Caco-2 (cell line): ENCODE data around the gene PAXIP1. TPM values are rescaled to one million over a fixed set of nuclear protein-coding genes. Genes with fewer than 3 reads are reported as not detected.

Experiments used
- BruUV-seq: library from RNA; stranded (reverse); fragments of 400-500 nt; replicated peaks from 2 replicates; lab custom pipeline; 2021; lab: Mats Ljungman, UMichigan
- CTCF ChIA-PET: fragments of 300-600 bp; sonication (Branson Sonifier 250); formaldehyde crosslinking; loops from one replicate; lab custom pipeline; 2022; ENCODE audit warnings: antibody characterized with exemption; lab: Charles Lee
- POLR2A ChIA-PET: fragments of 300-600 bp; sonication (Branson Sonifier 250); formaldehyde crosslinking; loops from one replicate; lab custom pipeline; 2022; ENCODE audit warnings: antibody characterized with exemption; lab: Charles Lee
- DNase-seq, 2 experiments: peaks; one replicate each; pipeline versions ENCODE4 v3.0.0 to v3.0.0-alpha.2; 2020 to 2022
- H3K27me3 ChIP-seq: replicated peaks from 2 replicates; pipeline ENCODE4 v1.6.0; 2011; ENCODE audit warnings: low read length; ENCODE audit not compliant: control insufficient read depth, insufficient read depth
- H3K36me3 ChIP-seq: 2 replicates; pipeline ENCODE4 v1.5.1; 2011; ENCODE audit warnings: low read length; ENCODE audit not compliant: control insufficient read depth, insufficient read depth
- H3K4me1 ChIP-seq: fragments of 250-450 bp; sonication (Bioruptor Pico); 2 replicates; pipeline ENCODE4 v1.5.1; 2020; ENCODE audit warnings: mild to moderate bottlenecking
- H3K4me3 ChIP-seq: 2 replicates; pipeline ENCODE4 v1.5.1; 2011; ENCODE audit warnings: low read depth, mild to moderate bottlenecking, control low read depth, low read length
- H3K9me3 ChIP-seq: fragments of 250-450 bp; sonication (Bioruptor Pico); 2 replicates; pipeline ENCODE4 v1.5.1; 2020; ENCODE audit warnings: mild to moderate bottlenecking, moderate library complexity
- H3K27ac Mint-ChIP-seq: one replicate; pipeline ENCODE4 v1.8.0; 2022; ENCODE audit warnings: mixed read lengths; ENCODE audit not compliant: unreplicated experiment
- H3K27me3 Mint-ChIP-seq: one replicate; pipeline ENCODE4 v1.8.0; 2022; ENCODE audit warnings: mixed read lengths; ENCODE audit not compliant: insufficient read depth, unreplicated experiment
- H3K36me3 Mint-ChIP-seq: one replicate; pipeline ENCODE4 v1.8.0; 2022; ENCODE audit warnings: mild to moderate bottlenecking, mixed read lengths; ENCODE audit not compliant: insufficient read depth, unreplicated experiment
- H3K4me1 Mint-ChIP-seq: one replicate; pipeline ENCODE4 v1.8.0; 2022; ENCODE audit warnings: low read depth, mixed read lengths; ENCODE audit not compliant: unreplicated experiment
- H3K4me3 Mint-ChIP-seq: one replicate; pipeline ENCODE4 v1.8.0; 2022; ENCODE audit warnings: mild to moderate bottlenecking, moderate library complexity, mixed read lengths; ENCODE audit not compliant: unreplicated experiment
- H3K9me3 Mint-ChIP-seq: one replicate; pipeline ENCODE4 v1.8.0; 2022; ENCODE audit warnings: mixed read lengths; ENCODE audit not compliant: unreplicated experiment
- intact Hi-C: fragments of 100-400 bp; cut with micrococcal nuclease; formaldehyde crosslinking; loops from one replicate; pipeline ENCODE4 v1.10.0; 2022; ENCODE audit not compliant: unreplicated experiment
- total RNA-seq: library from RNA; stranded (reverse); gene quantifications from 2 replicates; pipeline ENCODE4 v1.2.3, GENCODE V29; 2022
- TF ChIP-seq, protein P1 (sequence below), 2 experiments: fragments of 200-600 bp in 1 of 2; IDR thresholded peaks; 1 replicate in 1 of 2; 2 replicates in 1 of 2; pipeline versions ENCODE4 v1.5.1 to v1.8.0; 2011 to 2022; ENCODE audit warnings: antibody characterized with exemption in 1 of 2, control low read depth in 1 of 2, inconsistent platforms in 1 of 2, low read depth in 1 of 2, low read length in 1 of 2, mild to moderate bottlenecking in 1 of 2, moderate library complexity in 1 of 2; ENCODE audit not compliant: insufficient read depth in 1 of 2, severe bottlenecking in 1 of 2, unreplicated experiment in 1 of 2

The PAXIP1 gene
- total RNA-seq, 1 experiment from 2014 or later, result 31.5 TPM

DNA sequence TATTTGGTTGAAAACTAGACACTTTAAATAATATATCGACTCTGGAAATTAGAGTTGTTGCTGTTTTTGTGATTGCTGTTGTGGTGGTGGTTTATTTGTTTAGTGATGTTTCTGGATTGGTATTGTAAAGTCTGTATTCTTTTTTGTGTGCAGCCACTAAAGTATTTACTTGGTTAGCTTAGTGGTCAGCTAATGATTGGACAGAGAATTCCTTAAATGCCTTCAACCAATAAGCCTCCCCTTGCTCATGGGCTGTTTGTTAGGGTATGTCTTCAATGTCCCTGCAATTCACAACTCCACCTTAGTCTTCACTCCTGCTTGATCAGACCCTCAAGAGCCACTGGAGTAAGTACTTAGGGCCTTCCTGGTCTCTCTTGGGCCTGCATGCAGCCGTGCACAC, 71.0 kb downstream of the PAXIP1 start:
- peaks cover 6% of the 10 kb centered on the region for H3K36me3 Mint-ChIP-seq
- H3K27me3 Mint-ChIP-seq, result no peaks in the 10 kb centered on the region
- no TSS peak for BruUV-seq
- Histone ChIP-seq H3K27me3 (no peaks in the 10 kb centered on the region), H3K9me3 (peaks cover 28% of the 10 kb centered on the region), H3K4me3 (no peak overlapping the region), H3K36me3 (no peaks in the 10 kb centered on the region), H3K4me1 (no peaks in the 10 kb centered on the region)
- no peak overlapping the region for H3K27ac Mint-ChIP-seq
- POLR2A ChIA-PET, result no interaction called here
- H3K4me3 Mint-ChIP-seq, result no peak overlapping the region
- no peaks in the 10 kb centered on the region for H3K4me1 Mint-ChIP-seq
- no peak for DNase-seq
- CTCF ChIA-PET, result no interaction called here
- TF ChIP-seq, protein P1, sequence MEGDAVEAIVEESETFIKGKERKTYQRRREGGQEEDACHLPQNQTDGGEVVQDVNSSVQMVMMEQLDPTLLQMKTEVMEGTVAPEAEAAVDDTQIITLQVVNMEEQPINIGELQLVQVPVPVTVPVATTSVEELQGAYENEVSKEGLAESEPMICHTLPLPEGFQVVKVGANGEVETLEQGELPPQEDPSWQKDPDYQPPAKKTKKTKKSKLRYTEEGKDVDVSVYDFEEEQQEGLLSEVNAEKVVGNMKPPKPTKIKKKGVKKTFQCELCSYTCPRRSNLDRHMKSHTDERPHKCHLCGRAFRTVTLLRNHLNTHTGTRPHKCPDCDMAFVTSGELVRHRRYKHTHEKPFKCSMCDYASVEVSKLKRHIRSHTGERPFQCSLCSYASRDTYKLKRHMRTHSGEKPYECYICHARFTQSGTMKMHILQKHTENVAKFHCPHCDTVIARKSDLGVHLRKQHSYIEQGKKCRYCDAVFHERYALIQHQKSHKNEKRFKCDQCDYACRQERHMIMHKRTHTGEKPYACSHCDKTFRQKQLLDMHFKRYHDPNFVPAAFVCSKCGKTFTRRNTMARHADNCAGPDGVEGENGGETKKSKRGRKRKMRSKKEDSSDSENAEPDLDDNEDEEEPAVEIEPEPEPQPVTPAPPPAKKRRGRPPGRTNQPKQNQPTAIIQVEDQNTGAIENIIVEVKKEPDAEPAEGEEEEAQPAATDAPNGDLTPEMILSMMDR (IDR thresholded peaks at IDR 0.05; ENCODE audit: insufficient read depth in 1 of 2, low read depth in 1 of 2, low read length in 1 of 2, severe bottlenecking in 1 of 2, unreplicated experiment in 1 of 2), result no peak
- intact Hi-C loops, result no loop called here
- H3K9me3 Mint-ChIP-seq, result peaks cover 33% of the 10 kb centered on the region

DNA sequence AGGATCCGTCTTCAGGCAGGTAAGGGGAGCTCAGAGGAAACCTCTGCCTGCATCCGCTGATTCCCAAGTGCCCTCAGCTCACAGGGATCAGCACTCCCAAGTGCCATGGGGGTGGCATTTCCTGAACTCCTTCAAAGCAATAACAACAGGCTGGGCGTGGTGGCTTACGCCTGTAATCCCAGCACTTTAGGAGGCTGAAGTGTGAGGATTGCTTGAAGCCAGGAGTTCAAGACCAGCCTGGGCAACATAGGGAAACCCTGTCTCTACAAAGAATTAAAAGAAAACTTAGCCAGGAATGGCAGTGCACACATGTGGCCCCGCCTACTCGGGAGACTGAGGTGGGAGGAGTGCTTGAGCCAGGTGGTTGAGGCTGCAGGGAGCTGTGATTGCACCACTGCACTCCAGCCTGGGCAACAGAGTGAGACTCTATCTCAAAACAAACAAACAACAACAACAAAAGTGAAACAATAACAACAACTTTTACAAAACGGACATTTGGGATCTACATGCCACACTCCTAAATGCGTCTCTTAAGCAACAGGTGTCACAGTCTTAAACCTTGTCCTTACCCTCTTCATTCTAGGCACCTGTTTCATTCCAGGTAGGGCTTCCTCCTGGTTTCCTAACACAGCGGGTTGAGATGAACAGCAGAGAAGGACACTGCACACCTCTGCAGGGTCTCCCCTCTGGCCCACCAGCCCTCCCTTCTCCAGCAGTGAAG, 73.8 kb downstream of the PAXIP1 start:
- no peaks in the 10 kb centered on the region for H3K27me3 ChIP-seq
- intact Hi-C loops, result loop anchor here (5.0 to 10.0 kb wide), 2 partner anchors 368 to 596 kb away; partner anchors contain the start of gene INSIG1
- peak overlapping the region; percentile 70 for H3K27ac Mint-ChIP-seq
- no peaks in the 10 kb centered on the region for H3K4me1 Mint-ChIP-seq
- peaks cover 6% of the 10 kb centered on the region for H3K36me3 Mint-ChIP-seq
- H3K9me3 Mint-ChIP-seq, result peaks cover 9% of the 10 kb centered on the region
- H3K4me1 ChIP-seq, result no peaks in the 10 kb centered on the region
- TF ChIP-seq, protein P1 (IDR thresholded peaks at IDR 0.05; ENCODE audit: insufficient read depth in 1 of 2, low read depth in 1 of 2, low read length in 1 of 2, severe bottlenecking in 1 of 2, unreplicated experiment in 1 of 2), result no peak
- CTCF ChIA-PET, result interaction anchor here (0.5 to 1.5 kb wide), 3 partner anchors 12 to 15 kb away, joined by 3 to 8 read pairs (median 4); no protein-coding TSS in a partner anchor
- peak overlapping the region; percentile 38 for H3K4me3 ChIP-seq
- H3K9me3 ChIP-seq, result peaks cover 15% of the 10 kb centered on the region
- no peaks in the 10 kb centered on the region for H3K36me3 ChIP-seq
- no TSS peak for BruUV-seq
- no peak for DNase-seq
- H3K4me3 Mint-ChIP-seq, result peak overlapping the region; percentile 87
- H3K27me3 Mint-ChIP-seq, result no peaks in the 10 kb centered on the region
- POLR2A ChIA-PET, result no interaction called here

DNA sequence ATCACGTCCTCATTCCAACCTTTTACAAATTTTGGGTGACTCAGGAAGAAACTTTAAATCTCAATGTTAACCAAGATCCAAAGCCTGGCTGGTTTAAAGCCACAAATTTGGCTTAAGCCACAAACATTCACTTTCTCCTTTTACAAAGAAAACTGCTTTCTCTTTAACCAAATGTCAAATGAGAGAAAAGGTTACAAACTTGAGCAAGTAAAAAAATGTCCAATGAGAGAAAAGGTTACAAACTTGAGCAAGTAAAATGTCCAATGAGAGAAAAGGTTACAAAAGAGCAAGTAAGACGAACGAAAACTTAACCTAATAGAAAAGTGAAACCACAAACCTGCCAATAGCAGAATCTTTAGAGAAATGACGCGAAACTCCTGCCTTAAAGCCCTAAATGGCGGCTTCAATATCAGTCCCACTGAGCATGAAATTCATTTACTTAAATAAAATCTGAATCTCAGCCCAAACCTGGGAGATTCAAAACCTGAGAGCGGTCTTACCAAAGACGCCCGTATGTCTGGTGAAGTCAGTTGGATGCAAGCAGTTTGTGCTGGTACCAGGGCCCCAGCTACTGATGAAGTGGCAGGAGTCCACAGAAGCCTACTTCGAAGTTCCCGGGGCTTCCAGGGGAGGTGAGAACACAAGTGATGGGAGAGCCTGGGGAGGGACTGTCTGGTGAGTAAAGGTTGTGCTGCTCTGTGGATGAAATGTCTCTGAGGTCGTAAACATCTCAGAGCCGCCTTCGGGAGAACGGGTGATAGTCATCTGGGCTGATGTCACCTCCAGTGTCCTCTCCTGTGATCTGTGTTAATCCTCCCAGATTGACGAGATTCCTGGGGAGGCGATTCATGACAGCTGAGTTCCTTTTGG, 74.6 kb downstream of the PAXIP1 start:
- POLR2A ChIA-PET, result no interaction called here
- no peaks in the 10 kb centered on the region for H3K36me3 ChIP-seq
- H3K4me3 ChIP-seq, result peak overlapping the region; percentile 38
- intact Hi-C loops, result loop anchor here (1.0 to 10.0 kb wide), 3 partner anchors 80 to 596 kb away; partner anchors contain the start of gene INSIG1
- Mint-ChIP-seq H3K9me3 (peaks cover 2% of the 10 kb centered on the region), H3K27ac (peak overlapping the region; percentile 70), H3K4me1 (no peaks in the 10 kb centered on the region), H3K4me3 (peak overlapping the region; percentile 87), H3K27me3 (no peaks in the 10 kb centered on the region), H3K36me3 (peaks cover 6% of the 10 kb centered on the region)
- TF ChIP-seq, protein P1 (IDR thresholded peaks at IDR 0.05; ENCODE audit: insufficient read depth in 1 of 2, low read depth in 1 of 2, low read length in 1 of 2, severe bottlenecking in 1 of 2, unreplicated experiment in 1 of 2), result no peak
- H3K27me3 ChIP-seq, result no peaks in the 10 kb centered on the region
- H3K4me1 ChIP-seq, result no peaks in the 10 kb centered on the region
- peak; percentile 50 to 82 for DNase-seq
- H3K9me3 ChIP-seq, result peaks cover 10% of the 10 kb centered on the region; the same call in 1 of the 2 replicates
- CTCF ChIA-PET, result interaction anchor here (1.0 to 1.9 kb wide), 5 partner anchors 13 to 430 kb away, joined by 3 to 9 read pairs (median 4); partner anchors contain the start of gene PAXIP1
- TSS peak; percentile 75 for BruUV-seq
